ENCODE data around the gene ARCN1. TPM values are rescaled to one million over a fixed set of nuclear protein-coding genes. Genes with fewer than 3 reads are reported as not detected.

The ARCN1 gene
- total RNA-seq, 2 donors from 2014 or later = 116 to 125 TPM

DNA sequence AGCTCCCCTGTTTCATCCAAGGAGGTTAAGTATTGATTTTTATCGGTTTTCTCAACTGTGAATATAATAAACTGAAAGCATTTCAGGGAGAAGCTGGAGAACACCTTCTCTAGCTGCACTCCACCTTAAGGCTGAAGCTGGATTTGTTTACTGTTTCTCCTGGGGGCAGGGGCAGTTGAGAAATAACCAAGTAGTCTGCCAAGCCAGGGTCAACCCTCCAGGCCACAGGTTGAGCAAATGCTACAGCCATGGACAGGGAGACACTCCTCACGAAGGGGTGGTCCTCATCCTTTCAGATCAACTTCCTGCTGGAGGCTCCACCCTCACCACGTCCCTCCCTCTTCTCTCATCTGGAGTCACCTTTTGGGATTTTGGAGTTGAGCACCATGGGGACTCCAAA, 45.1 kb upstream of the ARCN1 start, which contains the start of gene TTC36:
TSS of gene TTC36 (plus strand) at position 366 of the 400 bp plus-strand sequence. CDS start at position 387, 21 bp downstream.
- no peaks in the 10 kb centered on the region for H3K9me3 ChIP-seq
- peaks cover 9% of the 10 kb centered on the region for H3K36me3 ChIP-seq
- H3K27ac ChIP-seq = no peak within 1 kb of the TSS
- no peak within 1 kb of the TSS for H3K4me3 ChIP-seq
- TF ChIP-seq, protein P1, sequence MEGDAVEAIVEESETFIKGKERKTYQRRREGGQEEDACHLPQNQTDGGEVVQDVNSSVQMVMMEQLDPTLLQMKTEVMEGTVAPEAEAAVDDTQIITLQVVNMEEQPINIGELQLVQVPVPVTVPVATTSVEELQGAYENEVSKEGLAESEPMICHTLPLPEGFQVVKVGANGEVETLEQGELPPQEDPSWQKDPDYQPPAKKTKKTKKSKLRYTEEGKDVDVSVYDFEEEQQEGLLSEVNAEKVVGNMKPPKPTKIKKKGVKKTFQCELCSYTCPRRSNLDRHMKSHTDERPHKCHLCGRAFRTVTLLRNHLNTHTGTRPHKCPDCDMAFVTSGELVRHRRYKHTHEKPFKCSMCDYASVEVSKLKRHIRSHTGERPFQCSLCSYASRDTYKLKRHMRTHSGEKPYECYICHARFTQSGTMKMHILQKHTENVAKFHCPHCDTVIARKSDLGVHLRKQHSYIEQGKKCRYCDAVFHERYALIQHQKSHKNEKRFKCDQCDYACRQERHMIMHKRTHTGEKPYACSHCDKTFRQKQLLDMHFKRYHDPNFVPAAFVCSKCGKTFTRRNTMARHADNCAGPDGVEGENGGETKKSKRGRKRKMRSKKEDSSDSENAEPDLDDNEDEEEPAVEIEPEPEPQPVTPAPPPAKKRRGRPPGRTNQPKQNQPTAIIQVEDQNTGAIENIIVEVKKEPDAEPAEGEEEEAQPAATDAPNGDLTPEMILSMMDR (IDR thresholded peaks at IDR 0.05) = no peak
- H3K27me3 ChIP-seq (replicated peaks; ENCODE audit: insufficient read depth) = no peaks in the 10 kb centered on the region
- DNase-seq (ENCODE audit: low spot score) (no peak), ATAC-seq (ENCODE audit: insufficient number of reproducible peaks, low FRiP score, low read depth) (no peak)
- H3K4me1 ChIP-seq (ENCODE audit: control insufficient read depth in 1 of 2, low read depth in 2 of 2) = peaks cover 8 to 19% of the 10 kb centered on the region in 2 donors

DNA sequence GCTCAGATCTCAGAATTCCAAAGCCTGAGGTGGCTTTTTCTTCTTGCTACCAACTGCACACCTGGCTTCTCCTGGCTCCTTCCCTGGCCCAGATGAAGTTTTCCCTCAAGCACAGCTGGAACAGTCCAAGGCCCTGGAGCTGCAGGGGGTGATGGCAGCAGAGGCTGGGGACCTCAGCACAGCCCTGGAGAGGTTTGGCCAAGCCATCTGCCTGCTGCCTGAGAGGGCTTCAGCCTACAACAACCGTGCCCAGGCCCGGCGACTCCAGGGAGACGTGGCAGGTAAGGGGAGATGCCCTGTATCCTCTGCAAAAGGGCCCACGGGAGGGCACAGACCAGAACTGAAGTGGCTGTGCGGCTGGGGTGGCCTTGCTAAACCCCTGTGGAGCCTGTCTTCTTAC, 43.7 kb upstream of the ARCN1 start:
- H3K27ac ChIP-seq = no peak overlapping the region
- H3K4me1 ChIP-seq (ENCODE audit: control insufficient read depth in 1 of 2, low read depth in 2 of 2) = peaks cover 8 to 21% of the 10 kb centered on the region in 2 donors
- H3K36me3 ChIP-seq = no peaks in the 10 kb centered on the region
- H3K9me3 ChIP-seq = no peaks in the 10 kb centered on the region
- no peaks in the 10 kb centered on the region for H3K27me3 ChIP-seq (replicated peaks; ENCODE audit: insufficient read depth)
- DNase-seq (ENCODE audit: low spot score) (no peak), ATAC-seq (ENCODE audit: insufficient number of reproducible peaks, low FRiP score, low read depth) (no peak)
- no peak overlapping the region for H3K4me3 ChIP-seq
- TF ChIP-seq, protein P1 (IDR thresholded peaks at IDR 0.05) = no peak

DNA sequence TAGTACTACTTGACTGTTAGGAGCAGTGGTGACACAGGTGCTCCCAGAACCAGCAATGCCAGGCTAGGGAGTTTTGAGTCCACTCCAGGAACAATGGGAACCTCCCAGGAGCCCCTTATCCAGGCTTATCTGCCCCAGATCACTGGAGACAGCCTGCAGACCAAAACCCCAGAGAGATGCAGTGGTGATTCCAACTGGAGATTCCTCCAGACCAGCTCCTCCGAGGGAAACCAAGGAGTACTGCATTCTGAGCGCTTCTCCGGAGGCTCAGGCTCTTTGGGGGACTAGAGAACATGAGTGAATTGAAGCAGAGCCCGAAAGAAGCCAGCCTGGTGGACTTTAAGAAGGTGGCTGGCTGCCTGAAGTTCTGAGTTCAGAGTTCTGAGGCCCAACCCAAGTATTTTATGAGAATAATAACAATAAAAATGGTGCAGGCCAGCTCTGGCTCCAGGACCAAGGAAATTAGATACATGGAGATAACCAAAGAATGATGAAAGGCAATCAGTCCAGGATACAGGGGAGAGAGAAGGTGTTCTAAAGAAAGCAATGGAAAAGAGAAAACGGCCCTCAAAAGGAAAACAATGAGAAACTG, 42.5 kb upstream of the ARCN1 start:
- no peaks in the 10 kb centered on the region for H3K9me3 ChIP-seq
- peak overlapping the region; percentile 83 for H3K4me3 ChIP-seq
- H3K4me1 ChIP-seq (ENCODE audit: control insufficient read depth in 1 of 2, low read depth in 2 of 2) = peaks cover 8 to 21% of the 10 kb centered on the region in 2 donors
- DNase-seq (ENCODE audit: low spot score) (no peak), ATAC-seq (ENCODE audit: insufficient number of reproducible peaks, low FRiP score, low read depth) (no peak)
- TF ChIP-seq, protein P1 (IDR thresholded peaks at IDR 0.05) = no peak
- no peaks in the 10 kb centered on the region for H3K36me3 ChIP-seq
- H3K27me3 ChIP-seq (replicated peaks; ENCODE audit: insufficient read depth) = no peaks in the 10 kb centered on the region
- H3K27ac ChIP-seq = peak overlapping the region in 1 of 2 donors; percentile 65

GRCh38 chr11:118530180-118530682, 42.0 kb upstream of the ARCN1 start:
- H3K27ac ChIP-seq = peak overlapping the region; percentile 65 to 74
- no peak for DNase-seq (ENCODE audit: low spot score)

More at GRCh38 chr11:118530180-118530682, 42.0 kb upstream of the ARCN1 start:
- ATAC-seq (ENCODE audit: insufficient number of reproducible peaks, low FRiP score, low read depth) = no peak
- Histone ChIP-seq H3K9me3 (no peaks in the 10 kb centered on the region), H3K27me3 (replicated peaks; ENCODE audit: insufficient read depth) (no peaks in the 10 kb centered on the region), H3K4me3 (peak overlapping the region; percentile 83), H3K4me1 (ENCODE audit: control insufficient read depth in 1 of 2, low read depth in 2 of 2) (peaks cover 8 to 21% of the 10 kb centered on the region in 2 donors), H3K36me3 (no peaks in the 10 kb centered on the region)
- TF ChIP-seq, protein P1 (IDR thresholded peaks at IDR 0.05) = no peak

All from thoracic aorta (tissue), 2 donors.